K562 (cell line): ENCODE measurements around the gene ZBTB2. TPM values are rescaled to one million over a fixed set of nuclear protein-coding genes. Genes with fewer than 3 reads are reported as not detected.
"Not testable (repeated sequence)": the region's sequence is repeated elsewhere in the genome, so short reads cannot be mapped to it uniquely, and the experiment has no call there.

Experiments used
- ATAC-seq: fragments of 200-7000 bp; cut with Tn5 transposase; 3 replicates; pipeline ENCODE4 v1.9.1; 2020; ENCODE audit warnings: moderate library complexity
- BruUV-seq: library from RNA; stranded (reverse); fragments of 400-500 nt; replicated peaks from 2 replicates; lab custom pipeline; 2021; lab: Mats Ljungman, UMichigan
- CTCF ChIA-PET: fragments of 300-600 bp; formaldehyde crosslinking; extraction: SDS; loops from one replicate; lab custom pipeline; 2021; ENCODE audit warnings: low intra/inter-chr PET ratio; lab: Yijun Ruan, JAX
- POLR2A ChIA-PET: fragments of 300-600, 350-650 bp; sonication (Branson Sonifier 250); formaldehyde crosslinking; extraction: SDS; loops from one replicate; lab custom pipeline; 2021; ENCODE audit warnings: antibody characterized with exemption, inconsistent platforms; lab: Yijun Ruan, JAX
- DNase-seq, 4 experiments: peaks; one replicate each; pipeline versions ENCODE4 v3.0.0 to v3.0.0-alpha.2; 2011 to 2018; ENCODE audit warnings: low spot score in 3 of 4, mixed read lengths in 3 of 4; ENCODE audit errors: extremely low read depth in 1 of 4
- FAIRE-seq: peaks from 2 replicates; lab custom pipeline; 2011; peaks lifted over from hg19 to GRCh38; lab: Jason Lieb, UNC
- H2AFZ ChIP-seq: 2 replicates; pipeline ENCODE4 v1.6.0; 2011; ENCODE audit warnings: low read depth, low read length, control low read depth, inconsistent platforms
- H3K27ac ChIP-seq: fragments of 200-600 bp; 3 replicates; pipeline ENCODE4 v1.8.0; 2011; ENCODE audit warnings: low read depth, mild to moderate bottlenecking, control low read depth, inconsistent platforms, low read length, moderate library complexity, mixed read lengths; ENCODE audit errors: extremely low read depth
- H3K27me3 ChIP-seq, 2 experiments: fragments of 300-600 bp in 1 of 2; 2 replicates in 1 of 2; 3 replicates in 1 of 2; pipeline versions ENCODE4 v1.6.0 to v1.8.0; 2011; ENCODE audit warnings: inconsistent platforms in 2 of 2, low read length in 2 of 2, mild to moderate bottlenecking in 1 of 2, mixed read lengths in 1 of 2, moderate library complexity in 1 of 2; ENCODE audit not compliant: control insufficient read depth in 2 of 2, insufficient read depth in 2 of 2
- H3K36me3 ChIP-seq: fragments of 300-600 bp; 3 replicates; pipeline ENCODE4 v1.8.0; 2011; ENCODE audit warnings: mild to moderate bottlenecking, low read length, inconsistent platforms; ENCODE audit not compliant: control insufficient read depth, insufficient read depth
- H3K4me1 ChIP-seq, 2 experiments: fragments of 200-600 bp in 1 of 2; replicated peaks in 1 of 2; 2 replicates in 1 of 2; 3 replicates in 1 of 2; pipeline versions ENCODE4 v1.5.1 to v1.8.0; 2011; ENCODE audit warnings: inconsistent platforms in 2 of 2, low read length in 2 of 2, mild to moderate bottlenecking in 1 of 2, mixed read lengths in 1 of 2, moderate library complexity in 1 of 2; ENCODE audit not compliant: control insufficient read depth in 2 of 2, insufficient read depth in 2 of 2
- H3K4me2 ChIP-seq: 2 replicates; pipeline ENCODE4 v1.6.1; 2011; ENCODE audit warnings: low read length, control low read depth, inconsistent platforms, mixed read lengths; ENCODE audit not compliant: insufficient read depth
- H3K4me3 ChIP-seq: fragments of 200-600 bp; sonication (generic), shearing (Covaris generic); 2 replicates; pipeline ENCODE4 v1.5.1; 2016; ENCODE audit warnings: control low read depth, inconsistent platforms
- H3K79me2 ChIP-seq: fragments of 200-600 bp; 3 replicates; pipeline ENCODE4 v1.8.0; 2011; ENCODE audit warnings: low read length, inconsistent platforms; ENCODE audit not compliant: control insufficient read depth, insufficient read depth
- H3K9ac ChIP-seq, 2 experiments: 2 replicates each; pipeline versions ENCODE4 v1.6.0 to v1.6.1; 2011; ENCODE audit warnings: low read depth in 2 of 2, low read length in 2 of 2, control low read depth in 1 of 2, inconsistent platforms in 1 of 2, mild to moderate bottlenecking in 1 of 2, mixed read lengths in 1 of 2; ENCODE audit not compliant: insufficient read depth in 1 of 2
- H3K9me1 ChIP-seq: one replicate; pipeline ENCODE4 v1.6.0; 2011; ENCODE audit warnings: inconsistent platforms, mild to moderate bottlenecking, low read length, moderate library complexity; ENCODE audit not compliant: control insufficient read depth, insufficient read depth
- H3K9me3 ChIP-seq: replicated peaks from 2 replicates; pipeline ENCODE4 v1.5.1; 2011; ENCODE audit warnings: low read depth, low read length, inconsistent platforms; ENCODE audit not compliant: control insufficient read depth, insufficient read depth
- H4K20me1 ChIP-seq: replicated peaks from 2 replicates; pipeline ENCODE4 v1.6.1; 2011; ENCODE audit warnings: low read length, inconsistent platforms, mixed read lengths; ENCODE audit not compliant: control insufficient read depth, insufficient read depth
- COPS2 ChIP-seq: fragments of 450-650 bp; conservative IDR thresholded peaks from 2 replicates; pipeline ENCODE4 v1.6.1; 2016; ENCODE audit warnings: mild to moderate bottlenecking, moderate library complexity
- HES1 ChIP-seq: fragments of 450-650 bp; IDR thresholded peaks from 2 replicates; pipeline ENCODE4 v1.6.1; 2016; ENCODE audit warnings: low read depth, mild to moderate bottlenecking, moderate library complexity
- HNRNPL ChIP-seq: fragments of 200-400 bp; formaldehyde crosslinking; IDR thresholded peaks from 2 replicates; pipeline ENCODE4 v1.6.1; 2017; ENCODE audit warnings: low read depth, mild to moderate bottlenecking, low read length
- TFAP4 ChIP-seq: sonication (generic); formaldehyde crosslinking; IDR thresholded peaks from 2 replicates; pipeline ENCODE4 v1.8.0; 2022; ENCODE audit warnings: missing genetic modification reagents, mild to moderate bottlenecking, moderate library complexity, borderline replicate concordance
- ZNF347 ChIP-seq: fragments of 450-650 bp; formaldehyde crosslinking; IDR thresholded peaks from 2 replicates; pipeline ENCODE4 v1.4.0; 2020; ENCODE audit warnings: low read depth, mild to moderate bottlenecking, moderate library complexity
- WGBS: fragments of 100-300 bp; shearing (Covaris generic); methylation state at CpG from one replicate; pipeline ENCODE4 v1.1.6; 2016; ENCODE audit warnings: low coverage, mixed read lengths; ENCODE audit not compliant: insufficient coverage; ENCODE audit errors: missing lambda C conversion rate; 5-methylcytosine and 5-hydroxymethylcytosine counted together
- in situ Hi-C: fragments of 300-500 bp; cut with MboI; formaldehyde crosslinking; loops from 4 replicates; pipeline ENCODE4 v1.15.0; 2018; ENCODE audit warnings: inconsistent platforms, mixed read lengths
- intact Hi-C: fragments of 100-400 bp; cut with micrococcal nuclease; formaldehyde crosslinking; loops from 2 replicates; pipeline ENCODE4 v1.14.2; 2022
- polyA plus RNA-seq, 8 experiments: library from polyadenylated mRNA; depleted of rRNA in 4 of 8; stranded (reverse) in 5 of 8; unstranded in 3 of 8; fragments of >200 nt; fragmentation: Nextera tagmentation in 2 of 8; fragmentation: Illumina TruSeq in 1 of 8; extraction: Ambion mirVana in 2 of 8; extraction: Trizol in 1 of 8; gene quantifications; 2 replicates each; pipeline versions ENCODE4 v1.2.1 to v1.2.3, GENCODE V29; 2011 to 2014; ENCODE audit warnings: inconsistent platforms in 1 of 8, missing spikeins in 1 of 8
- total RNA-seq, 7 experiments: library from RNA; depleted of rRNA in 6 of 7; stranded (reverse); fragments of >200 nt in 6 of 7; fragmentation: Illumina TruSeq in 2 of 7; extraction: Trizol in 2 of 7; gene quantifications; 2 replicates each; pipeline versions ENCODE4 v1.2.1 to v1.2.3, GENCODE V29; 2011 to 2021; ENCODE audit warnings: low replicate concordance in 1 of 7

The ZBTB2 gene
- total and polyA plus RNA-seq, 9 of the 15 experiments (the other 6 are each of a cell fraction or from before 2014, with no cell fraction given), result 5.1 to 26.2 (median 16.4) TPM

GRCh38 chr6:151384151-151384550 lies 7.2 kb downstream of the ZBTB2 start (continued):
- no peak for TF ChIP-seq ZNF347 (CRISPR knock-in tag)
- TF ChIP-seq HES1, result no peak
- TF ChIP-seq HNRNPL, result no peak
- no peak for TF ChIP-seq COPS2
- TF ChIP-seq TFAP4, result no peak

GRCh38 chr6:151382631-151383030 lies 8.7 kb downstream of the ZBTB2 start:
- intact Hi-C loops, FAIRE-seq, H3K27me3 ChIP-seq, H3K4me2 ChIP-seq, H4K20me1 ChIP-seq, H2AFZ ChIP-seq, BruUV-seq, DNase-seq, H3K9me3 ChIP-seq, ATAC-seq, CTCF ChIA-PET, H3K4me3 ChIP-seq, H3K27ac ChIP-seq, H3K9ac ChIP-seq, in situ Hi-C loops, H3K9me1 ChIP-seq: not testable (repeated sequence)
- POLR2A ChIA-PET, result interaction anchor here (0.7 kb wide), 2 partner anchors 850 to 935 kb away, joined by 3 read pairs; no protein-coding TSS in a partner anchor
- 97% methylated on average over 6 of the region's 9 CpGs for WGBS
- peaks cover 63% of the 10 kb centered on the region for H3K79me2 ChIP-seq
- peaks cover 3 to 16% of the 10 kb centered on the region in 2 experiments; a peak in 4 of 5 replicates for H3K4me1 ChIP-seq
- peaks cover 14% of the 10 kb centered on the region; the same call in 1 of the 3 replicates for H3K36me3 ChIP-seq
